ENCODE measurements around the gene ORC4.

Gene ORC4

DNA sequence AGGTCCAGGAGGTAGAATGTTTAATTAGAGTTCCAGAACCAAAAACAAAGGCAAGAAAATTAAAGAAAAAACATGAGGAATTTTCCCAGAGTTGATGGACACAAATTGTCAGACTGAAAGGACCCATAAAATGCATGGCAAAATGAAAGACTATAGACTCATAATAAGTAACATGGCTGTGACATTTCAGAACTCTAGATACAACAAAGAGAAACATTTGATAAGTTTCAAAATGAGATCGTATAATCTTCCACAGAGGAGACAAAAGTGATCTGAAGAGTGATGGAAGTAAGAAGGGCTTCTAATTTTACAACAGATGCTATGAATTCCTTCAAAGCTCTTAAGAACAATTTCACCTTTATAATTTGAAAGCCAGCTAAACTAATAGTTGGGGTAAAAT is 20.4 kb downstream of the ORC4 start:
- peaks cover 37% of the 10 kb centered on the region for H3K79me2 ChIP-seq (ENCODE audit: insufficient read depth, low read length)
- H2AFZ ChIP-seq (ENCODE audit: low read length): no peak overlapping the region
- no peak overlapping the region for H3K27ac ChIP-seq (ENCODE audit: low read depth, low read length, poor library complexity, severe bottlenecking)
- no peaks in the 10 kb centered on the region for H3K4me1 ChIP-seq (ENCODE audit: insufficient read depth, low read length, severe bottlenecking)
- no peaks in the 10 kb centered on the region for H3F3A ChIP-seq (ENCODE audit: insufficient read depth, low read length)
- H3K36me3 ChIP-seq (ENCODE audit: insufficient read depth, low read length): peaks cover 6% of the 10 kb centered on the region
- H3K4me3 ChIP-seq (ENCODE audit: low read depth, low read length, poor library complexity, severe bottlenecking): no peak overlapping the region
- no peak overlapping the region for H3K4me2 ChIP-seq (ENCODE audit: low read length)
- TF ChIP-seq EZH2 (IDR thresholded peaks at IDR 0.05; ENCODE audit: borderline replicate concordance, low read length): no peak
- TF ChIP-seq, protein P1, sequence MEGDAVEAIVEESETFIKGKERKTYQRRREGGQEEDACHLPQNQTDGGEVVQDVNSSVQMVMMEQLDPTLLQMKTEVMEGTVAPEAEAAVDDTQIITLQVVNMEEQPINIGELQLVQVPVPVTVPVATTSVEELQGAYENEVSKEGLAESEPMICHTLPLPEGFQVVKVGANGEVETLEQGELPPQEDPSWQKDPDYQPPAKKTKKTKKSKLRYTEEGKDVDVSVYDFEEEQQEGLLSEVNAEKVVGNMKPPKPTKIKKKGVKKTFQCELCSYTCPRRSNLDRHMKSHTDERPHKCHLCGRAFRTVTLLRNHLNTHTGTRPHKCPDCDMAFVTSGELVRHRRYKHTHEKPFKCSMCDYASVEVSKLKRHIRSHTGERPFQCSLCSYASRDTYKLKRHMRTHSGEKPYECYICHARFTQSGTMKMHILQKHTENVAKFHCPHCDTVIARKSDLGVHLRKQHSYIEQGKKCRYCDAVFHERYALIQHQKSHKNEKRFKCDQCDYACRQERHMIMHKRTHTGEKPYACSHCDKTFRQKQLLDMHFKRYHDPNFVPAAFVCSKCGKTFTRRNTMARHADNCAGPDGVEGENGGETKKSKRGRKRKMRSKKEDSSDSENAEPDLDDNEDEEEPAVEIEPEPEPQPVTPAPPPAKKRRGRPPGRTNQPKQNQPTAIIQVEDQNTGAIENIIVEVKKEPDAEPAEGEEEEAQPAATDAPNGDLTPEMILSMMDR (IDR thresholded peaks at IDR 0.05; ENCODE audit: low read length): no peak
- H3K9me2 ChIP-seq (ENCODE audit: low read depth, low read length): no peaks in the 10 kb centered on the region
- H3K9ac ChIP-seq (ENCODE audit: low read length): no peak overlapping the region
- H3K9me3 ChIP-seq (ENCODE audit: low read length): peaks cover 2% of the 10 kb centered on the region; the same call in 1 of the 2 replicates
- H3K27me3 ChIP-seq (ENCODE audit: insufficient read depth, low read length): no peaks in the 10 kb centered on the region
- H4K20me1 ChIP-seq (ENCODE audit: insufficient read depth, low read length): no peaks in the 10 kb centered on the region

DNA sequence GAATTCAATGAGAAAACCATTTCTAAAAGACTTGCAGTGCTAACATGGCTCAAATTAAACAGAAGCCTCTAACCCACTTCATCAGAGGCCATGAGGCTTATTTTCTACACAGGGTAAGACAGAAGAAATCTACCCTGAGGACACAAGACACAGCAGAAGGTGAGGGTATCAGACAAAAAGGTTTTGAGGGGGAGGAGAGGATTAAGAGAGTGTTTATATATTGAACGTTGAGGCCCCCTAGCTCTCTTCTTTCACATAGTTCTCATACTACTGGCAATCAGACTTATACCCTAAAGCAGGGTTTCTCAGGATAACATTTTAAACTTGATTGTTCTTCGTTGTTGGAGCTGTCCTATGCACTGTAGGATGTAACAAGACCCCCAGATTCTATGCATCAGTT is 21.4 kb downstream of the ORC4 start:
- H3K4me1 ChIP-seq (ENCODE audit: insufficient read depth, low read length, severe bottlenecking): no peaks in the 10 kb centered on the region
- no peaks in the 10 kb centered on the region for H3K27me3 ChIP-seq (ENCODE audit: insufficient read depth, low read length)
- no peak overlapping the region for H3K4me3 ChIP-seq (ENCODE audit: low read depth, low read length, poor library complexity, severe bottlenecking)
- peaks cover 2% of the 10 kb centered on the region; the same call in 1 of the 2 replicates for H3K9me3 ChIP-seq (ENCODE audit: low read length)
- H3K79me2 ChIP-seq (ENCODE audit: insufficient read depth, low read length): peaks cover 40% of the 10 kb centered on the region
- no peak overlapping the region for H3K27ac ChIP-seq (ENCODE audit: low read depth, low read length, poor library complexity, severe bottlenecking)
- TF ChIP-seq EZH2 (IDR thresholded peaks at IDR 0.05; ENCODE audit: borderline replicate concordance, low read length): no peak
- TF ChIP-seq, protein P1 (IDR thresholded peaks at IDR 0.05; ENCODE audit: low read length): no peak
- H3K4me2 ChIP-seq (ENCODE audit: low read length): no peak overlapping the region
- H3K9ac ChIP-seq (ENCODE audit: low read length): no peak overlapping the region
- H3F3A ChIP-seq (ENCODE audit: insufficient read depth, low read length): no peaks in the 10 kb centered on the region
- H2AFZ ChIP-seq (ENCODE audit: low read length): no peak overlapping the region
- H4K20me1 ChIP-seq (ENCODE audit: insufficient read depth, low read length): no peaks in the 10 kb centered on the region
- H3K9me2 ChIP-seq (ENCODE audit: low read depth, low read length): no peaks in the 10 kb centered on the region
- peaks cover 9% of the 10 kb centered on the region for H3K36me3 ChIP-seq (ENCODE audit: insufficient read depth, low read length)

DNA sequence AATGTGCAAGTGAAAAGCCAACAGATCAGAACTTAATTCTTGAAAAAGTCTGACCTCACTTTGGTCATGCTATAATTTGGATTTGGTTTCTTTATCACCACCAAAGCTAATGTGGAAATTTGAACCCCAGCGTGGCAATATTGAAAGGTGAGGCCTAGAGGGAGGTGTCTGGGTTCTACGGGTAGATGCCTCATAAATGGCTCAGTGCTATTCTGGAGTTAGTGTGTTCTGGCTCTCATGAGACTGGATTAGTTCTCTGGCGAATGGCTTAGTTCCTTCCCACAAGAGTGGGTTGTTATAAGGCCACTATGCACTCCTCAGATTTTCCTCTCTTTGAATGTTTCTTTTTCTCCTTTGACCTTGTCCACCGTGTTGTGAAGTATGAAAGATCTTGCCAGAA is 22.3 kb downstream of the ORC4 start:
- Histone ChIP-seq H3K9me3 (ENCODE audit: low read length) (peaks cover 2% of the 10 kb centered on the region; the same call in 1 of the 2 replicates), H3K4me3 (ENCODE audit: low read depth, low read length, poor library complexity, severe bottlenecking) (no peak overlapping the region), H3K36me3 (ENCODE audit: insufficient read depth, low read length) (peaks cover 9% of the 10 kb centered on the region), H3K27ac (ENCODE audit: low read depth, low read length, poor library complexity, severe bottlenecking) (no peak overlapping the region), H3K27me3 (ENCODE audit: insufficient read depth, low read length) (no peaks in the 10 kb centered on the region), H3K79me2 (ENCODE audit: insufficient read depth, low read length) (peaks cover 49% of the 10 kb centered on the region), H3K9ac (ENCODE audit: low read length) (no peak overlapping the region), H4K20me1 (ENCODE audit: insufficient read depth, low read length) (no peaks in the 10 kb centered on the region), H3K4me1 (ENCODE audit: insufficient read depth, low read length, severe bottlenecking) (no peaks in the 10 kb centered on the region), H2AFZ (ENCODE audit: low read length) (no peak overlapping the region), H3F3A (ENCODE audit: insufficient read depth, low read length) (no peaks in the 10 kb centered on the region), H3K4me2 (ENCODE audit: low read length) (no peak overlapping the region), H3K9me2 (ENCODE audit: low read depth, low read length) (no peaks in the 10 kb centered on the region)
- TF ChIP-seq, protein P1 (IDR thresholded peaks at IDR 0.05; ENCODE audit: low read length): no peak
- TF ChIP-seq EZH2 (IDR thresholded peaks at IDR 0.05; ENCODE audit: borderline replicate concordance, low read length): no peak

Data from OCI-LY1 (cell line).